KG1 (cell line): ENCODE results near the gene AGBL1.
"Not testable (repeated sequence)": the region's sequence is repeated elsewhere in the genome, so short reads cannot be mapped to it uniquely, and the experiment has no call there.

Experiments
- DNase-seq: peaks from one replicate; lab custom pipeline; 2025; lab: John Stamatoyannopoulos, UW

AGBL1 gene

GRCh38 chr15:86875067-86875466, 795.4 kb downstream of the AGBL1 start:
- no peak for DNase-seq

GRCh38 chr15:86876387-86876944, 796.8 kb downstream of the AGBL1 start:
- DNase-seq, result no peak

- DNase-seq, result no peak
Measured at GRCh38 chr15:86877171-86877631, 797.5 kb downstream of the AGBL1 start.

GRCh38 chr15:86878844-86879243, 799.2 kb downstream of the AGBL1 start:
- DNase-seq, result not testable (repeated sequence)

GRCh38 chr15:86879250-86880229, 799.9 kb downstream of the AGBL1 start:
- DNase-seq, result no peak

GRCh38 chr15:86885616-86886015, 805.9 kb downstream of the AGBL1 start:
- DNase-seq, result no peak

- DNase-seq, result no peak
Measured at GRCh38 chr15:86892774-86893449, 813.2 kb downstream of the AGBL1 start.

GRCh38 chr15:86894269-86894668, 814.6 kb downstream of the AGBL1 start:
- no peak for DNase-seq

GRCh38 chr15:86903642-86904421, 824.2 kb downstream of the AGBL1 start:
- DNase-seq, result no peak

GRCh38 chr15:86905625-86906256, 826.1 kb downstream of the AGBL1 start:
- DNase-seq, result no peak

- no peak for DNase-seq
Measured at GRCh38 chr15:86906376-86906775, 826.7 kb downstream of the AGBL1 start.

GRCh38 chr15:86911022-86911421, 831.4 kb downstream of the AGBL1 start:
- DNase-seq, result no peak

- no peak for DNase-seq
Measured at GRCh38 chr15:86912661-86913060, 833.0 kb downstream of the AGBL1 start.

- peak; percentile 1 for DNase-seq
Measured at GRCh38 chr15:86915811-86916331, 836.2 kb downstream of the AGBL1 start.

GRCh38 chr15:86916671-86917360, 837.1 kb downstream of the AGBL1 start:
- DNase-seq, result no peak

- no peak for DNase-seq
Measured at GRCh38 chr15:86917361-86917671, 837.6 kb downstream of the AGBL1 start.

GRCh38 chr15:86919581-86919980, 839.9 kb downstream of the AGBL1 start:
- no peak for DNase-seq

- DNase-seq, result no peak
Measured at GRCh38 chr15:86929461-86929860, 849.8 kb downstream of the AGBL1 start.

GRCh38 chr15:86932456-86932855, 852.8 kb downstream of the AGBL1 start:
- no peak for DNase-seq

GRCh38 chr15:86935841-86936240, 856.2 kb downstream of the AGBL1 start:
- DNase-seq, result no peak

- DNase-seq, result no peak
Measured at GRCh38 chr15:86942285-86942684, 862.6 kb downstream of the AGBL1 start.
